ENCODE data around the gene FBXO47. TPM values are rescaled to one million over a fixed set of nuclear protein-coding genes. Genes with fewer than 3 reads are reported as not detected.

FBXO47 gene
- total RNA-seq, 6 donors from 2014 or later, result not detected

DNA sequence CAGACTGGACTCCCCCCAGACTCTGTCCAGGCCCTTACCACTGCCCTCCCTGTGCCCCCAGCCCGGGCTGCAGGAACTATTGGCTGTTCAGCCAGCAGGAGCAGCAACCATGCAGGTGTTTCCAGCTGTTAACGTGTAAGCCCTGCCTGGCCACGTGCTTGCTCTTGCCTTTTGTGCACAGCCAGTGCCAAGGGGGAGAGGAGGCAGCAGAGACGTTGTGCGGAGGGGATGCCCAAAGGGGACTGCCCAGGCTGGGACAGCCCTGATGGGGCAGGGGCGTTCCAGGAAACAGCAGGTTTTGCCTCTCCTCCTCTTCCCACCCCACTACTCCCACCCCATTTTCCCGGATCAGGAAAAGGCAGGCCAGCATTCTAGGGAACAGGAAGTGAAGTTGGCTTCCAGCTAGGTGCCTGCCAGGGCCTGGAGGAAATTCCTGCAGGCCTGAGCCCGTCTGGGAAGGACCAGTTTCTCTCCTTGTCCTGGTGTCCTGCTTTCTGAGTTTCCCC, 58.5 kb downstream of the FBXO47 start:
- no peak for DNase-seq
- 21 to 40% methylated on average over 6 to 8 of the region's 8 CpGs for WGBS, 2 donors
- TF ChIP-seq POLR2A (IDR thresholded peaks at IDR 0.05) (no peak), EP300 (IDR thresholded peaks at IDR 0.05) (peak in 1 of 4 donors; percentile 53), POLR2AphosphoS5 (IDR thresholded peaks at IDR 0.05) (peak; percentile 47 to 50)
- Histone ChIP-seq H3K9me3 (no peaks in the 10 kb centered on the region), H3K36me3 (peaks cover 0 to 56% (median 20%) of the 10 kb centered on the region in 4 donors), H3K4me1 (peaks cover 48 to 76% (median 62%) of the 10 kb centered on the region in 4 donors), H3K27me3 (no peaks in the 10 kb centered on the region), H3K4me3 (no peak overlapping the region), H3K27ac (peak overlapping the region; percentile 31 to 79 (median 66))
- no peak for ATAC-seq (ENCODE audit: low FRiP score in 2 of 2)

DNA sequence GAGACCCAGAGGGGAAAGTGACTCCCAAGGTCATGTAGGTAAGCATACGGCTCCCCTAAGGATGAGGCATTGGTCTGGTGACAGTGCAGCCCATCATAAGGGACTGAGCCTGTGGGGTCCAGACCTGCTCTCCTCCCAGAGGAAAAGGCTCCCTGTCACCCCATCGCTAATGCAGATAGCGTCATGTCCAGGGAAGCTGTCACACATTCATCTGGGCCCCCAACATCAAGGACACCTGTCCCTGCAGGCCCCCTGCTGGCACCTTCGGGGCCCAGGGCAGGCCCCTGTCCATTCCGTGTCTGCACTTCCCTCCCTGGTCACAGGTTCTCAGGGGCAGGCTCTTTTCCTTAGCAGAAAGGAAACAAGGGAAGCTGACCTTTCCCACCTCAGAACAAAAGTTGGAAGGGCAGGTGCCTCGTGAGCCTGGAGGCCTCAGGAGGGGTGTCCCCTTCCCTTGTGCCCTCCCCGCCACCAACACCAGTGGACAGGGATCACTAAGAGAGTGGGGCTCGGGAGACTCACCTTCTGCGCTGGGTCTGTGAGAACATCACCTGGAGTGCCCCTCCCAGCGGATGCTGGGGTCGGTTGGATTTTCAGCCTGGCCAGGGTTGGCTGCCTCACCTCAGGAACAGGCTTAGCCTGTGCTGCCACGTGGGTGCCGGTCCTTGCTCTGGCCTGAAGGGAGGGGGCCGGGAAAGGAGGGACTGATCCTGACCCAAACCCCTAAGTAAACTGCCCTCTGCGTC, 59.1 kb downstream of the FBXO47 start:
- Histone ChIP-seq H3K4me3 (no peak overlapping the region), H3K9me3 (no peaks in the 10 kb centered on the region), H3K36me3 (peaks cover 0 to 59% (median 20%) of the 10 kb centered on the region in 4 donors), H3K4me1 (peaks cover 48 to 70% (median 62%) of the 10 kb centered on the region in 4 donors), H3K27me3 (no peaks in the 10 kb centered on the region), H3K27ac (peak overlapping the region; percentile 31 to 79 (median 66))
- no peak for TF ChIP-seq POLR2A (IDR thresholded peaks at IDR 0.05)
- no peak for TF ChIP-seq POLR2AphosphoS5 (IDR thresholded peaks at IDR 0.05)
- TF ChIP-seq, protein P1, sequence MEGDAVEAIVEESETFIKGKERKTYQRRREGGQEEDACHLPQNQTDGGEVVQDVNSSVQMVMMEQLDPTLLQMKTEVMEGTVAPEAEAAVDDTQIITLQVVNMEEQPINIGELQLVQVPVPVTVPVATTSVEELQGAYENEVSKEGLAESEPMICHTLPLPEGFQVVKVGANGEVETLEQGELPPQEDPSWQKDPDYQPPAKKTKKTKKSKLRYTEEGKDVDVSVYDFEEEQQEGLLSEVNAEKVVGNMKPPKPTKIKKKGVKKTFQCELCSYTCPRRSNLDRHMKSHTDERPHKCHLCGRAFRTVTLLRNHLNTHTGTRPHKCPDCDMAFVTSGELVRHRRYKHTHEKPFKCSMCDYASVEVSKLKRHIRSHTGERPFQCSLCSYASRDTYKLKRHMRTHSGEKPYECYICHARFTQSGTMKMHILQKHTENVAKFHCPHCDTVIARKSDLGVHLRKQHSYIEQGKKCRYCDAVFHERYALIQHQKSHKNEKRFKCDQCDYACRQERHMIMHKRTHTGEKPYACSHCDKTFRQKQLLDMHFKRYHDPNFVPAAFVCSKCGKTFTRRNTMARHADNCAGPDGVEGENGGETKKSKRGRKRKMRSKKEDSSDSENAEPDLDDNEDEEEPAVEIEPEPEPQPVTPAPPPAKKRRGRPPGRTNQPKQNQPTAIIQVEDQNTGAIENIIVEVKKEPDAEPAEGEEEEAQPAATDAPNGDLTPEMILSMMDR (IDR thresholded peaks at IDR 0.05), result no peak
- no peak for TF ChIP-seq EP300 (IDR thresholded peaks at IDR 0.05)
- 45 to 65% methylated on average over 6 to 14 of the region's 15 CpGs for WGBS, 2 donors
- no peak for DNase-seq
- no peak for ATAC-seq (ENCODE audit: low FRiP score in 2 of 2)

DNA sequence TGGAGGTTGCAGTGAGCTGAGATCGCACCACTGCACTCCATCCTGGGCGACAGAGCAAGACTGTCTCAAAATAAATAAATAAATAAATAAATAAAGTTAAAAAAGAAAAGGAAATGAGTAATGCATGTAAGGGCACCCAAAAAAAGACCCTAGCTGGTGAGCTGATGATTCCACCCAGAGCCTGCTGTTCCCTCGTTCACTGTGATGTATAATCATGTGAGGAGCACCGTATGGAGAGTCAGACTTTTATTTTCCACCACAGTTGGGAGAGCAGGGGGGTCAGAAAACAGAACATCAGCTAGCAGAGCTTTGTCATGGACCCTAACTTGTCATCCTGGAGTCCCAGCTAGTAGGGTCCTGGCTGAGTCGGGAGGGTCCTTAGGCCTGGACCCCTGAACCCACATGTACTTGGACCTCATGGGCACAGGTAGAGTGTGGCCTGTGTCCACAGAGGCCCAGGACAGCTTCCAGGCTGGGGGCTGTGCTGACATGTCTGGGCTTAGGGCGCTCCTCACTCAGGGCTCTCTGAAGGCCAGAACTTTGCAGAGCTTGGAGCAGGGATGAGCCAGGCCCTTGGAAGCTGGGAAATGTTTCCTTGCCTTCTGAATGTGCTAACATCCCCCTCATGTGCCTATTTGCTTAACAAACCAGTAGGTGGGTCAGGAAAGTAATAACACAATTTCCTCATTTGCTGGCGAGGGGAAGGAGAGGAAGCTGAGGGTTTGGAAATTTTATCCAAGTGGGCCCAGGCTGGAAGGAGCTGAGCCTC, 60.6 kb downstream of the FBXO47 start:
- ATAC-seq (ENCODE audit: low FRiP score in 2 of 2), result peak; percentile 25 to 32
- H3K9me3 ChIP-seq, result no peaks in the 10 kb centered on the region
- peak overlapping the region in 3 of 4 donors; percentile 52 to 72 (median 60) for H3K27ac ChIP-seq
- H3K27me3 ChIP-seq, result no peaks in the 10 kb centered on the region
- TF ChIP-seq POLR2AphosphoS5 (IDR thresholded peaks at IDR 0.05) (no peak), EP300 (IDR thresholded peaks at IDR 0.05) (no peak), POLR2A (IDR thresholded peaks at IDR 0.05) (no peak)
- no peak overlapping the region for H3K4me3 ChIP-seq
- 74 to 76% methylated on average over 6 to 7 of the region's 7 CpGs for WGBS, 2 donors
- peaks cover 55 to 68% (median 60%) of the 10 kb centered on the region in 4 donors for H3K4me1 ChIP-seq
- peaks cover 0 to 53% (median 18%) of the 10 kb centered on the region in 4 donors for H3K36me3 ChIP-seq
- no peak for DNase-seq

DNA sequence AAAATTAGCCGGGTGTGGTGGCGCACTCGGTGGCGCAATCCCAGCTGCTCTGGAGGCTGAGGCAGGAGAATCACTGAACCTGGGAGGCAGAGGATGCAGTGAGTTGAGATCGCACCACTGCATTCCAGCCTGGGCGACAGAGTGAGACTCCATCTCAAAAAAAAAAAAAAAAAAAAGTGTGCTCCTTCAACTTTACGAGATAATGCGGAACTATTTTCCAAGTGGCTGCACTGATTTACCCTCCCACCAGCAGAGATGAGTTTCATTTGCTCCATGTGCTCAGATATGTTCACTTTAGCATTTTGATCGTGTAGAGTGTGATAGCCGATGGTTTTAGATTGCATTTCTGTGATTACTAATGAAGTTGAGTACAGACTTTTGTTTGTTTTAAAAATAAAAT, 61.8 kb downstream of the FBXO47 start:
- Histone ChIP-seq H3K4me3 (no peak overlapping the region), H3K9me3 (no peaks in the 10 kb centered on the region), H3K4me1 (peaks cover 60 to 73% (median 66%) of the 10 kb centered on the region in 4 donors), H3K27me3 (no peaks in the 10 kb centered on the region), H3K27ac (no peak overlapping the region), H3K36me3 (peaks cover 0 to 43% (median 14%) of the 10 kb centered on the region in 4 donors)
- WGBS, 2 donors, result 96 to 97% methylated on average over 10 of the region's 10 CpGs
- no peak for ATAC-seq (ENCODE audit: low FRiP score in 2 of 2)
- TF ChIP-seq POLR2AphosphoS5 (IDR thresholded peaks at IDR 0.05), result no peak
- no peak for TF ChIP-seq EP300 (IDR thresholded peaks at IDR 0.05)
- TF ChIP-seq, protein P1 (IDR thresholded peaks at IDR 0.05), result no peak
- no peak for TF ChIP-seq POLR2A (IDR thresholded peaks at IDR 0.05)
- DNase-seq, result no peak

DNA sequence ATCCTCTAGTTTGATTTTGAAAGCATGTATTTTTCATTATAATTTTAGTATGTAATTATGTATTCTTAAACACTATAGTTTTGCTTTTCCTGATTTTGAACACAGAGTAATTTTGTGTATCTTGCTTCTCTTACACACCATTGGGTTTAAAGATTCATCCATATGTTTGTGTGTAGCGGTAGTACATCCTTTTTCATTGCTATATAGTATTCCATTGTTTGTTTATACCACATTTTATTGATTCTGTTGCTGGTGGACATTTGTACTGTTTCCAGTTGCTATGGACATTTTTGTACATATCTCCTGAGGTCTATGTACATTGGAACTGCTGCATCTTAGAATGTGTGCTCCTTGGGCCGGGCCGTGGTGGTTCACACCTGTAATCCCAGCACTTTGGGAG, 62.3 kb downstream of the FBXO47 start:
- no peaks in the 10 kb centered on the region for H3K9me3 ChIP-seq
- DNase-seq (no peak), ATAC-seq (ENCODE audit: low FRiP score in 2 of 2) (no peak)
- H3K27ac ChIP-seq, result no peak overlapping the region
- 98% methylated on average over 3 of the region's 3 CpGs for WGBS, 2 donors
- TF ChIP-seq POLR2AphosphoS5 (IDR thresholded peaks at IDR 0.05), result no peak
- TF ChIP-seq POLR2A (IDR thresholded peaks at IDR 0.05), result no peak
- TF ChIP-seq, protein P1 (IDR thresholded peaks at IDR 0.05), result no peak
- no peak for TF ChIP-seq EP300 (IDR thresholded peaks at IDR 0.05)
- peaks cover 65 to 77% (median 70%) of the 10 kb centered on the region in 4 donors for H3K4me1 ChIP-seq
- peaks cover 0 to 39% (median 14%) of the 10 kb centered on the region in 4 donors for H3K36me3 ChIP-seq
- no peaks in the 10 kb centered on the region for H3K27me3 ChIP-seq
- no peak overlapping the region for H3K4me3 ChIP-seq

Measured in upper lobe of left lung (tissue), 6 donors.